HCT116 (cell line): Measurements from ENCODE around the gene TXNDC11. TPM values are rescaled to one million over a fixed set of nuclear protein-coding genes. Genes with fewer than 3 reads are reported as not detected.

Source experiments
- ATAC-seq: fragments of 200-7000 bp; cut with Tn5 transposase; 2 replicates; pipeline ENCODE4 v1.9.1; 2020; ENCODE audit warnings: mild to moderate bottlenecking, moderate library complexity
- BruUV-seq: library from RNA; stranded (reverse); fragments of 400-500 nt; replicated peaks from 2 replicates; lab custom pipeline; 2021; lab: Mats Ljungman, UMichigan
- CTCF ChIA-PET: fragments of 300-600 bp; sonication (Branson Sonifier 250); formaldehyde crosslinking; loops from one replicate; lab custom pipeline; 2021; ENCODE audit warnings: antibody characterized with exemption; lab: Charles Lee
- POLR2A ChIA-PET: fragments of 300-600, 350-600 bp; sonication (Branson Sonifier 250); formaldehyde crosslinking; loops from one replicate; lab custom pipeline; 2021; ENCODE audit warnings: antibody characterized with exemption; lab: Charles Lee
- RAD21 ChIA-PET, 2 experiments: fragments of 300-600 bp; sonication (Branson Sonifier 250); formaldehyde crosslinking; loops; one replicate each; lab custom pipeline; 2023; ENCODE audit warnings: low total read pairs in 2 of 2; ENCODE audit not compliant: uncharacterized antibody in 2 of 2, unreplicated experiment in 2 of 2, low non-redundant PET in 1 of 2; lab: Charles Lee
- DNase-seq: peaks from one replicate; pipeline ENCODE4 v3.0.0-alpha.2; 2010; ENCODE audit warnings: low read depth, low spot score
- H2AFZ ChIP-seq: fragments of 200-600 bp; shearing (Covaris generic), sonication (generic); 2 replicates; pipeline ENCODE4 v1.6.1; 2017; ENCODE audit warnings: low read depth, mixed run types, mixed read lengths, antibody characterized with exemption, low read length; ENCODE audit not compliant: poor library complexity, severe bottlenecking
- H3K27ac ChIP-seq: 2 replicates; pipeline ENCODE4 v1.5.1; 2012; ENCODE audit warnings: low read depth, low read length
- H3K27me3 ChIP-seq: fragments of 200-600 bp; sonication (generic); 2 replicates; pipeline ENCODE4 v1.6.1; 2016; ENCODE audit warnings: mixed run types, low read length, mixed read lengths; ENCODE audit not compliant: insufficient read depth
- H3K36me3 ChIP-seq, 2 experiments: fragments of 200-500 bp in 1 of 2; fragments of 200-600 bp in 1 of 2; sonication (Bioruptor generic) in 1 of 2; sonication (generic) in 1 of 2; 2 replicates each; pipeline versions ENCODE4 v1.5.1 to v1.6.1; 2014 to 2016; ENCODE audit warnings: low read length in 2 of 2, inconsistent platforms in 1 of 2, mixed read lengths in 1 of 2, mixed run types in 1 of 2; ENCODE audit not compliant: insufficient read depth in 2 of 2, control insufficient read depth in 1 of 2
- H3K4me1 ChIP-seq, 2 experiments: fragments of 200-600 bp in 1 of 2; sonication (generic) in 1 of 2; 2 replicates each; pipeline versions ENCODE4 v1.5.1 to v1.6.1; 2012 to 2017; ENCODE audit warnings: low read length in 2 of 2, inconsistent platforms in 1 of 2, mild to moderate bottlenecking in 1 of 2, mixed read lengths in 1 of 2, mixed run types in 1 of 2, moderate library complexity in 1 of 2; ENCODE audit not compliant: insufficient read depth in 2 of 2, control insufficient read depth in 1 of 2
- H3K4me2 ChIP-seq: fragments of 200-600 bp; sonication (generic); 2 replicates; pipeline ENCODE4 v1.6.1; 2017; ENCODE audit warnings: mixed run types, low read length, mixed read lengths
- H3K4me3 ChIP-seq, 2 experiments: fragments of 200-600 bp in 1 of 2; sonication (generic) in 1 of 2; replicated peaks in 1 of 2; 2 replicates each; pipeline ENCODE4 v1.5.1; 2011 to 2016; ENCODE audit warnings: low read length in 2 of 2, control low read depth in 1 of 2, low read depth in 1 of 2, mild to moderate bottlenecking in 1 of 2, mixed read lengths in 1 of 2, mixed run types in 1 of 2
- H3K79me2 ChIP-seq: fragments of 200-600 bp; sonication (generic); 2 replicates; pipeline ENCODE4 v1.6.1; 2017; ENCODE audit warnings: mild to moderate bottlenecking, mixed run types, low read length, moderate library complexity, mixed read lengths; ENCODE audit not compliant: insufficient read depth
- H3K9ac ChIP-seq: fragments of 200-600 bp; sonication (generic); 2 replicates; pipeline ENCODE4 v1.6.1; 2016; ENCODE audit warnings: low read length, mixed read lengths
- H3K9me2 ChIP-seq: fragments of 200-600 bp; sonication (generic), shearing (Covaris generic); 2 replicates; pipeline ENCODE4 v1.6.1; 2017; ENCODE audit warnings: mixed run types, mild to moderate bottlenecking, moderate library complexity; ENCODE audit not compliant: insufficient read depth
- H3K9me3 ChIP-seq, 2 experiments: fragments of 200-500 bp in 1 of 2; fragments of 200-600 bp in 1 of 2; sonication (Bioruptor generic) in 1 of 2; sonication (generic) in 1 of 2; 2 replicates each; pipeline ENCODE4 v1.6.1; 2014 to 2017; ENCODE audit warnings: low read length in 2 of 2, mixed read lengths in 2 of 2, inconsistent platforms in 1 of 2, low read depth in 1 of 2, mild to moderate bottlenecking in 1 of 2, mixed run types in 1 of 2, moderate library complexity in 1 of 2; ENCODE audit not compliant: control insufficient read depth in 1 of 2, insufficient read depth in 1 of 2
- H4K20me1 ChIP-seq: fragments of 200-600 bp; sonication (generic), shearing (Covaris generic); 2 replicates; pipeline ENCODE4 v1.6.1; 2017; ENCODE audit warnings: mixed run types, mild to moderate bottlenecking, moderate library complexity; ENCODE audit not compliant: insufficient read depth
- CBX3 ChIP-seq: IDR thresholded peaks from 2 replicates; pipeline ENCODE4 v1.6.1; 2012; ENCODE audit warnings: low read depth
- EGR1 ChIP-seq: IDR thresholded peaks from 2 replicates; pipeline ENCODE4 v1.6.1; 2012; ENCODE audit warnings: low read depth
- ELF1 ChIP-seq: IDR thresholded peaks from 2 replicates; pipeline ENCODE4 v1.6.1; 2012; ENCODE audit warnings: low read depth, borderline replicate concordance
- EZH2phosphoT487 ChIP-seq: fragments of 200-600 bp; IDR thresholded peaks from 2 replicates; pipeline ENCODE4 v1.6.1; 2018; ENCODE audit warnings: antibody characterized with exemption, borderline replicate concordance
- POLR2A ChIP-seq: IDR thresholded peaks from 2 replicates; pipeline ENCODE4 v1.7.0; 2011; ENCODE audit warnings: borderline replicate concordance; ENCODE audit not compliant: insufficient read depth, insufficient read length; ENCODE audit errors: extremely low read depth
- RAD21 ChIP-seq: IDR thresholded peaks from 2 replicates; pipeline ENCODE4 v1.6.1; 2012; ENCODE audit warnings: low read depth, mild to moderate bottlenecking
- REST ChIP-seq: IDR thresholded peaks from 2 replicates; pipeline ENCODE4 v1.6.1; 2012; ENCODE audit warnings: low read depth
- SIN3A ChIP-seq: IDR thresholded peaks from 2 replicates; pipeline ENCODE4 v1.6.1; 2012; ENCODE audit warnings: low read depth
- SRF ChIP-seq: IDR thresholded peaks from 2 replicates; pipeline ENCODE4 v1.6.1; 2012; ENCODE audit warnings: low read depth
- TCF7L2 ChIP-seq: IDR thresholded peaks from 2 replicates; pipeline ENCODE4 v1.7.0; 2011; ENCODE audit warnings: borderline replicate concordance, inconsistent platforms; ENCODE audit not compliant: insufficient read depth, insufficient read length; ENCODE audit errors: extremely low read depth
- YY1 ChIP-seq: IDR thresholded peaks from 2 replicates; pipeline ENCODE4 v1.6.1; 2011; ENCODE audit warnings: low read length, low read depth, moderate library complexity, mild to moderate bottlenecking; ENCODE audit not compliant: insufficient replicate concordance; ENCODE audit errors: extremely low read depth
- ZFX ChIP-seq: fragments of 450-650 bp; IDR thresholded peaks from 2 replicates; pipeline ENCODE4 v1.6.1; 2017
- intact Hi-C: fragments of 100-400 bp; cut with micrococcal nuclease; formaldehyde crosslinking; loops from 2 replicates; pipeline ENCODE4 v1.10.0; 2022
- total RNA-seq: library from RNA; stranded (reverse); gene quantifications from one replicate; pipeline ENCODE4 v1.2.1, GENCODE V29; 2021; ENCODE audit not compliant: unreplicated experiment
- TF ChIP-seq, protein P1 (sequence below): IDR thresholded peaks from 2 replicates; pipeline ENCODE4 v1.6.1; 2011; ENCODE audit warnings: mild to moderate bottlenecking, low read length, moderate library complexity; ENCODE audit not compliant: insufficient replicate concordance; ENCODE audit errors: extremely low read depth
- TF ChIP-seq, protein P2 (sequence below): IDR thresholded peaks from 2 replicates; pipeline ENCODE4 v1.6.1; 2012

The TXNDC11 gene
- total RNA-seq, 1 experiment from 2014 or later: 26.8 TPM

- no peak overlapping the region for H2AFZ ChIP-seq
- ATAC-seq (no peak), DNase-seq (no peak)
- intact Hi-C loops: no loop called here
- POLR2A ChIA-PET: no interaction called here
- H3K27ac ChIP-seq: no peak overlapping the region
- TF ChIP-seq ZFX (no peak), SIN3A (no peak), SRF (no peak), TCF7L2 (no peak), POLR2A (no peak), EZH2phosphoT487 (no peak), REST (no peak), ELF1 (no peak), RAD21 (no peak), EGR1 (no peak), CBX3 (no peak), YY1 (no peak)
- TF ChIP-seq, protein P1, sequence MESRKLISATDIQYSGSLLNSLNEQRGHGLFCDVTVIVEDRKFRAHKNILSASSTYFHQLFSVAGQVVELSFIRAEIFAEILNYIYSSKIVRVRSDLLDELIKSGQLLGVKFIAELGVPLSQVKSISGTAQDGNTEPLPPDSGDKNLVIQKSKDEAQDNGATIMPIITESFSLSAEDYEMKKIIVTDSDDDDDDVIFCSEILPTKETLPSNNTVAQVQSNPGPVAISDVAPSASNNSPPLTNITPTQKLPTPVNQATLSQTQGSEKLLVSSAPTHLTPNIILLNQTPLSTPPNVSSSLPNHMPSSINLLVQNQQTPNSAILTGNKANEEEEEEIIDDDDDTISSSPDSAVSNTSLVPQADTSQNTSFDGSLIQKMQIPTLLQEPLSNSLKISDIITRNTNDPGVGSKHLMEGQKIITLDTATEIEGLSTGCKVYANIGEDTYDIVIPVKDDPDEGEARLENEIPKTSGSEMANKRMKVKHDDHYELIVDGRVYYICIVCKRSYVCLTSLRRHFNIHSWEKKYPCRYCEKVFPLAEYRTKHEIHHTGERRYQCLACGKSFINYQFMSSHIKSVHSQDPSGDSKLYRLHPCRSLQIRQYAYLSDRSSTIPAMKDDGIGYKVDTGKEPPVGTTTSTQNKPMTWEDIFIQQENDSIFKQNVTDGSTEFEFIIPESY: no peak
- TF ChIP-seq, protein P2, sequence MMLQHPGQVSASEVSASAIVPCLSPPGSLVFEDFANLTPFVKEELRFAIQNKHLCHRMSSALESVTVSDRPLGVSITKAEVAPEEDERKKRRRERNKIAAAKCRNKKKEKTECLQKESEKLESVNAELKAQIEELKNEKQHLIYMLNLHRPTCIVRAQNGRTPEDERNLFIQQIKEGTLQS: no peak
- H3K9me2 ChIP-seq: no peaks in the 10 kb centered on the region
- RAD21 ChIA-PET: no interaction called here
- CTCF ChIA-PET: interaction anchor here (1.2 kb wide), 1 partner anchor 10 kb away, joined by 3 read pairs; no protein-coding TSS in a partner anchor
- H4K20me1 ChIP-seq: no peaks in the 10 kb centered on the region
- no peak overlapping the region for H3K4me2 ChIP-seq
- no TSS peak for BruUV-seq
- H3K9ac ChIP-seq: no peak overlapping the region
- H3K4me1 ChIP-seq: peaks cover 26 to 53% of the 10 kb centered on the region in 2 experiments
- no peaks in the 10 kb centered on the region for H3K9me3 ChIP-seq
- H3K27me3 ChIP-seq: no peaks in the 10 kb centered on the region
- no peaks in the 10 kb centered on the region for H3K79me2 ChIP-seq
- H3K36me3 ChIP-seq: no peaks in the 10 kb centered on the region
- H3K4me3 ChIP-seq: no peak overlapping the region
Observed at GRCh38 chr16:11630046-11630767, 112.5 kb downstream of the TXNDC11 start.
